Measurements from ENCODE around the gene AFF3.
"Not testable (repeated sequence)": the region's sequence is repeated elsewhere in the genome, so short reads cannot be mapped to it uniquely, and the experiment has no call there.

AFF3 gene

DNA sequence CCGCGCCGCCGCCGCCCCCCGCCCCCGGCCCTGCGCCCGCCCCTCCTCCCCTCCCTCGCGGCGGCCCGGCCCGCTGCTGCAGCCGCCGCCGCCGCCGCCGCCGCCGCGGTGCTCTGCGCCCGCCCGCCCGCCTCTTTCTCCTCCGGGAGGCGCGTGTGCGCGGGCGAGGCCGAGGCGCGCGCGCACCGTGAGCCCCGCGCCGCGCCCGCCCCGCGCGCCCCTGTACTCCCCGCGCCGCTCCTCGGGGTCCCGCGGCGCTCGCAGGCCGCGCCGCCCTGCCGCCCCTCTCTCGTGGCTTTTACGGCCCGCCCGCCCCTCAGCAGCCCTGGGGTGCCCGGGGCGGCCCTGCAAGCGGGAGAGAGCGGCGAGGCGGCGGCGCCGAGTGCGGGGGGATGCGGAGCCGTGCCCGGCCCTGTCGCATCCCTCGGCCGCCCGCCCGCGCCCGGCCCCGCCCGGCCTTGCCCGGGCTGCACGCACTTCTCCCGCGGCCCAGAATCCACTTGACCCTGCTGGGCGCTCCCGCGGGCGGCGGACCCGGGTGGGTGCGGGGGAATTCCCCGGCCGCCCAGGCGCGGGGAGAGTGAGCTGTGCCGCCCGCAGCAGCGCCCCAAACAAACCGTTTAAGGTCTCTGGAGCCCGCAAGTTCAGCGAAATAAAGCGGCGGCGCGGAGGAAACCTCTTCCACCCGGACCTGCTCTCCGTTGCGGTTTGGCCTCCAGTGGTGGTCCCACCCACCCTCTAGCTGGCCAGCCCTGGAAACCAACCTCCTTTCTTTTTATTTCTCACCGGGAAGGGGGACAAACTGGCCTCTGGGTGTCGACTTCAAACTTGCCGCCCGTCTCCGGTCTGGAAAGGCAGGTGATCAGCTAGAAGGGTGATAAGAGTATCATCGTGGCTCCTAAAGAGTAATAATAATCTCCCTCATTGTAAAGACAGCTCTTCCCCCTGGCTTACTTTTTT lies 37.4 kb downstream of the AFF3 start:
- DNase-seq = no peak

- DNase-seq = not testable (repeated sequence)
Observed at GRCh38 chr2:100104265-100104664, 38.1 kb downstream of the AFF3 start.

DNA sequence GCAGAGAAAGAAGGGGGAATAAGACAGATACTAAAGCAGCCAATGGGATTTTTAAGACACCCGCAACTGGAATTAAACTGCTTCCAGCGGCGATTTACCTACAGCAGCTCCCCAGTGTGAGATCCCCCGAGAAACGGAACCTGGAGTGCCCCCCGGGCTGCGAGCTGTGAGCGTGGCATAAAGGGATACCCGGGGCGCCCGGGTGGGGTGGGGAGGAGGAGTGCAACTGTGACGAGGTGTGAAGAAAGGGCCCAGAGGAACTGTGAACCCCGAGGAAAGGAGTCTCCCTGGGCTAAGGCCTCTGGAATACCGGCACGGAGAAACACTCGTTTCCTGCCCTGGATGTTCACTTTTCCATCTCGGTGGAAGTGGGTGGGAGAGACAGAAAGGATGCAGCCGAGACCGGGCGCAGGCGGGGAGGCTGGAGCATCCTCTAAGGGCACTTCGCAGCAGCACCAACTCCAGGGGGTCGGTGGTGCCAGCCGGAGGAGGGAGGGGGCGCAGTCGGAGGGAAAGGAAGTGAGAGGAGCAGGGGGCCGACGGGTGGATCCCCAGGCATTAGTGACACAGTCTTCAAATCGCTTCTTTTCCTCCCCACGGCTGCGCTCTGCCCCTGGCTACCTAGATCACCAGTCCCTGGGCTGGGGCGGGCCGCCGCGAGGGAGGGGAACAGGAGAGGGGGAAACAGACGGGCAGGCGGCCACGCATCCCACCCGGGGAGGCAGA lies 38.7 kb downstream of the AFF3 start:
- DNase-seq = not testable (repeated sequence)

- DNase-seq = not testable (repeated sequence)
Observed at GRCh38 chr2:100102466-100103180, 39.8 kb downstream of the AFF3 start.

DNA sequence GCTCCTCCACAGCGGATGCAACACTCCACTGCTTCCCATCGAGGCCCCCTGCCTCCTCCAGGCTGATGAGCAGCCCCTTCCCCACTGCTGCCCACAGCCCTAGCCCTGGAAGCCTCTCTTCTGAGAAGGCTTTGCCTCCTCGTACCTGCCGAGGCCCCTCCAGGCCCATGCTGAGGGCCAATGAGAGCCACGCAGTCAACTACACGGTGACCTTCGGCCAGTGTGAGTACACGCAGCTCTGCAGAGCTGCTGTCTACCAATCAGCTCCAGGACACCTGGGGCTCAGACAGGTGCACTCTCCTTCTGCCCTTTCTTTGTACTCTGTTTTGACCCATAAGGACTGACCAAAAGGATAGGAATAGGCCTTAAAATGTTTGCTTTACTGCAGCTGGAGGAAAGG lies 43.5 kb downstream of the AFF3 start:
- not testable (repeated sequence) for DNase-seq

- not testable (repeated sequence) for DNase-seq
Observed at GRCh38 chr2:100097611-100098294, 44.6 kb downstream of the AFF3 start.

GRCh38 chr2:100095845-100096244 lies 46.5 kb downstream of the AFF3 start:
- DNase-seq = not testable (repeated sequence)

DNA sequence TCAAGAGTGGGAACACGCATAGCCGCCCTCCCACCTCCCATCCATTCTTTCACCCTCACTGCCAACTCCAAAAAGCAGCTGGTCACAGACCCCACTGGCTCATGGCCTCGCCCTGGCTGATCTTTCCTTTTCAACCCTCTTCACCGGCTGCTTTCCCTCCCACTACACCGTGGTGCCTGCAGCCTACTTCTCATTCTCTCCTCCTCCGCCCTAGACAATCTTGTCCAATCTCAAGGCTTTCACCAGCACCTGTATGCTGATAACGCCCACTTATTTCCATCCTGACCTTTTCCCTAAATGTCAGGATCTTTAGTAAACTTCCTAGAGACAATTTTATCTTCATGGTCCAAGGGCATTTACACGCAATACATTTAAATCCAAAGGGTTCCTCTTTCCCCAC lies 50.6 kb downstream of the AFF3 start:
- not testable (repeated sequence) for DNase-seq

- not testable (repeated sequence) for DNase-seq
Observed at GRCh38 chr2:100085744-100086143, 56.6 kb downstream of the AFF3 start.

DNA sequence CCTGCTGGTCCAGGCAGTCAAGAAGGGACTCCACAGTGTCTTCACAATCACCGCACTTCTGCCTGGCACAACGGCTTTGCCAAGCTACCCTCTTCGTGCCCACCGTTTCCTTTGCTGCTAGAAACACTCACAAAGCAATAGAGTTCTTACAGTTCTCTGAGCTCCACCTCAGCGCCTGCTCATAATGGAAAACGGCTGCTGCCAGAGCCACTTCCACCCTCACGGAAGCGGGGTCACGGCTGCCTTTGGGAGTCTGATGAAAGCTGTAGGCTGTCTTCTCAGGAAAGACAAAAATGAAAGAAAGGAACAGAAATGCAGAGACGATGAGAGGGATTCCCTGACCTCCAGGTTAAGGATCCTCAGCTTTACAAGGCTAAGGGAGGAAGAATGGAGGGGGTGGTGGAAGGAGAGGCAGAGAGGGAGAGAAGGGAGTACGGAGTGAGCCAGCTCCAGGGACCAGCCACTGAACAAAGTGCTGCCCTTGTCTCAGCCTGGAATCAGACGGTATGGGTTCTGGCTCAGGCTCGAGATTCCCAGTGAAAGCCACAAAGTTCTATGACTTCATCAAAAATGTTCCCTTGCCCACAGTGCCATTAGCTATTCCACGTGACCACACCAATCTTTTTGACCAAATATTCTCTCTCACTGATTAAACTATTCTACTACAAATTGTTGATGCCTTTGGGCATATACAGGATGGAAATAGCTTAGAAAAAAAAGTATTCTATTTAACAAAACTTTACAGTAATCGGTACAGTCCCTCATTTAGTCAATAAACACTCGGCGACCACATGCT lies 58.8 kb downstream of the AFF3 start:
- not testable (repeated sequence) for DNase-seq

DNA sequence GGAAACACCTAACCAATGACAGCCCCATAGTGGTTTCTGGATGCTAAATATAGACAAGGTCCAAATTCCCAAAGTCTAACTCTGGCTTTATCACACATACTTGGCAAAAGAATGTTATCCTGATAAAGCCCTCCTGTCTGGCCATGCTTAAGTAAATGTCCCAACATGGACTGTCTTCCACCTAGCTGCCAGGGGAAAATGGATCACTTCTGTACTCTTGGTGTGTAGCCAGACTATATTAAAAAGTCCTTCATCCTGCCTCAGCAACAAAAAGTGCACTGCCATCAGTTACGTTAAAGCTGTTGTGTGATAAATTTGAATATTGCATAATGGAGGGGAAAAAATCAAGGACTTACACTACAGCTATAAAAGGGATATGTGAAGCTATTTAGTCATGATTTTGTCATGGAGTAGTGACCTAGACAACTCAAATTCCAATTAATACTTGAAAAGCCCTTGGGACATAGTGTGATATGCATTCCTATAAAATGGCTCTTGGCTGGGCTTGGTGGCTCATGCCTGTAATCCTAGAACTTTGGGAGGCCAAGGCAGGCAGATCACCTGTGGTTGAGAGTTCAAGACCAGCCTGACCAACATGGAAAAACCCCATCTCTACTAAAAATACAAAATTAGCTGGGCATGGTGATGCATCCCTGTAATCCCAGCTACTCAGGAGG lies 60.0 kb downstream of the AFF3 start:
- not testable (repeated sequence) for DNase-seq

- no peak for DNase-seq
Observed at GRCh38 chr2:100077935-100078334, 64.5 kb downstream of the AFF3 start.

DNA sequence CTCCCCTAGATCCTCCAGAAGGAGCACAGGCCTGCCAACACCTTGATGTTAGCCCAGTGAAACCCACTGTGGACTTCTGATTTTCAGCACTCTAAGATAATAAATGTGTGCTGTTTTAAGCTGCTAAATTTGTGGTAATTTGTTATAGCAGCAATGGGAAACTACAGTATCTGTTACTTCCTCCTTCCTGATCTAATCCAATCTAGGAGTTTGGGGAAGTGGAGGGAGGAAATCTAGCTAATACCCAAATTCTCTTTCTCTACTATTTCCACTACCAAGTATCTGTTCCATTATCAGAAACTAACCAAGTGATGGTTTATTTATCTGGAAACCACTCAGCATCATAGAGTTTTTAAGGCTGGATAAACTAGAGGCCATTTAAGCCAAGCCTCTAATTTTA lies 64.9 kb downstream of the AFF3 start:
- no peak for DNase-seq

DNA sequence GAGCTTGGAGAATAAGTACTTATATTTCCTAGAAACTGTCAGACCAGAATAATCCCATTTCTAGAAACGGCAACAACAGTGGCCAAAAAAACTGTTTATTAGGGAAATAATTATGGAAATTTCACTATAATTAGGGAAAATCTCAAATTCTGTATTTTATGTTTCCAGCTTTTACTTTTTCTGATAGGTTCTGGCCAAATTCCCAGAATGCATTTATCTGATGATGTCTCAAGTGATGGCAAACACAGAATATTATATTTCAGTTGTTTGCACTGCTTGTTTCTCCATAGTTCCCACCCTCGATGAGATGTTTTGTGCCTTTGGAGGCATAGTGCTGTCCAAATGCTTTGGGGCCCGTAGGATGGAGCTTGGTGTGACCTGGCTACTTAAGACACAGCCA lies 66.9 kb downstream of the AFF3 start:
- DNase-seq = no peak

GRCh38 chr2:100073110-100073509 lies 69.3 kb downstream of the AFF3 start:
- no peak for DNase-seq

- no peak for DNase-seq
Observed at GRCh38 chr2:100072503-100072902, 69.9 kb downstream of the AFF3 start.

DNA sequence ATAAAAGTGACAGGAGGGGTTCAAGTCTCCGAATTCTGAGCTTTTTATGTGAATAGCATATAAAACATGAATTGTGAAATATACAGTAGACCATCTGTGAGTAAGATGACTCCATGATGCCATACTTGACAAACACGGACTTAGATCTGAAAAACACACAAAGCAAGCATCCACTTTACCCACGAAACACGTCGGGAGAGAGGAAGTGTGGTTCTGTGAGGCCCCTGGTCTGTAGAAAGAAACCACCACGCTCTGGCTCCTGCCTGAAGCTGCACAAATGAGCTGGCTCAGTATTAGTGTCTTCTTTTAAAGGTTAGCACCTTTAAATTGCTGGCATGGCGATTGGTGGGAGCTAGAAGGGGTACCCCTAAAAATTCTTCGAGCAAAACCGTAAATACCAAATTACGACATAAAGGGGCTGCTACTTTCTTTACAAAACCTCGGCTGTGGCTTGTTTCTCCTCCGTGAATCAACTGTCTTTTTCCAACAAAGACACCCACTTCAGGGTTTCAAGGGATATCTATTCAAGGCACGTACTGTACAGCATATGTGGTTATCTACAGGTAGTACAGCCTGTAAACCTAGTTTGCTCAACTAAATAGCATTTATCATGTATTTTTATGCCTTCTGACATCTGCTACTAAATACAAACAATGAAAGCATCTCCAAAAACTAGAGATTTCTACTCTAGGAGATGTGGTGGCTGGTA lies 70.9 kb downstream of the AFF3 start:
- no peak for DNase-seq

DNA sequence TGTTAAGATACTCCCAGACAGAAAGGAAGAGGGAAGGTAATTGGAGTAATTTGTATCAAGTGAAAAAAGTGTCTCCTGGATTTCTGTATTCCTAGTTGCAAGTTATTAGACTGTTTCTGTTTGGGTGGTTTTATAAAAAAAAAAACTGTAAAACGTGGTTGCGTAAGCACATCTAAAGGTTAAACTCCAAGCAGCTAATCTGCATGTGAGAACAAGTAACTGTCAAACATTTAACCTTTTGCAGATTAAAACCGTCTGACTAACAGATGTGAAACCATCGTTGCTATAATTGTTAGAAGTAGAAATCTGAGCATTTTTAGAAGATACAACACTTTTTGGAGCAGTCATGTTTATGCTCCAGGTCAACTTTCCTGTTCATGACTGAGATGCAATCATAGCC lies 72.3 kb downstream of the AFF3 start:
- no peak for DNase-seq

DNA sequence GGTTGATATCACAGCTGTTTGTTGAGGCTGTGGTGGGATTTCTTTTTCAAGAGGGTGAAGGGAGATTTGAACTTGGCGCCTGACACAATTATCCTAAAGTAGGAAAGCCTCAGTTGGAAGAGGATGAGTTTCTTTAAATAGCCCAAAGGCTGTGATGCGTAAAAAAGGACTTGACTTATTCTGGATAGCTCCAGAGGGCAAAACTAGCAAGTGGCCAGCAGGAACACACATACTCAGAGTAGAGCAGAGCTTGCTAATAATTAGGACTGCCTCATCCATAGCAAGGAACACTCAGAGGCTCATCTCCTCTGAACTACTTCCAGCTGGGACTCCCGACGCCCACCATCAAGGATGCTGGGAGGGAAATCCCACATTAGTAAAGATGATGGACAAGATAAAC lies 74.0 kb downstream of the AFF3 start:
- DNase-seq = no peak

DNA sequence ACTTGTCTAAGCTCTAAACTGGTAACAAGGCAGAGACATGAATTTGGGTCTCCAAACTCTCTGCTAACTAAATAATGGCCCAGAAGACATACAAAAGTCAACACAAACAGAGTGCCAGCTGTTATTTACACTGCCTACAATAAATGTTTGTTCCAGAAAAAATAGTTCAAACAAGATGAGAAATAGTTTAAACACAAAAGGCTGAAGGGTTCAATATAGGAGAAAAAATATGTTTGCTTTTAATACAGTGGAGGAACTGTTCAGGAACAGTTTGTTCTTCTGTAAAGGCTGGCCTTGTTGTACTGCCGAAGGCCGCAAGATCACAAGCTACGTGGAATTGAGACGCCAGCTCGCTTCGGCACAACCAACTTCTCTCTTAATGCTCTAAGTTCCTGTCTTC lies 74.6 kb downstream of the AFF3 start:
- no peak for DNase-seq

DNA sequence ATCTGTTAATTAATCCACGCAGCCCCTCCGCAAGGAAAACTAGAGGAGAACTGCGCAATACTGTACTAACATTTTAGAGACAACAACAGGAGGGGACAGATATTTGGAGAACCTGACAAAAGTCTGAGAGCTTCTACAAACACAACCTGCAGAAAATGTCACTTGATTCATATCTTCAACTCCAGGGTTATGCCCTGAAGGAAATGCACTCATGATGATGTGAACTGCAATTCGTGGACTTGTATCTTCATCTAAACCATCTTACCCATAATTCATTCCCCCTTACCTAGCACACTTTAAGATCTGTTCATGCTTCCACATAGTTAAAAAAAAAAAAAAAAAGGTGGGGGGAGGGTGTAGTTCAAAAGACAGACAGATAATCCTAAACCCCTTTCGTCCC lies 75.5 kb downstream of the AFF3 start:
- DNase-seq = no peak
